GM23338 (cell line): ENCODE measurements around the gene PTPRE. TPM values are rescaled to one million over a fixed set of nuclear protein-coding genes. Genes with fewer than 3 reads are reported as not detected.

Source experiments
- CREB1 ChIP-seq: fragments of 250-450 bp; sonication (Bioruptor Pico); IDR thresholded peaks from 2 replicates; pipeline ENCODE4 v1.5.0; 2020; ENCODE audit warnings: low read depth, mild to moderate bottlenecking, moderate library complexity
- EZH2 ChIP-seq: fragments of 200-600 bp; sonication (generic); IDR thresholded peaks from one replicate; pipeline ENCODE4 v1.8.0; 2017; ENCODE audit warnings: antibody characterized with exemption, mild to moderate bottlenecking, low read depth; ENCODE audit not compliant: unreplicated experiment
- NANOG ChIP-seq: IDR thresholded peaks from 2 replicates; pipeline ENCODE4 v1.6.1; 2016; ENCODE audit warnings: antibody characterized with exemption, borderline replicate concordance
- POLR2AphosphoS5 ChIP-seq: IDR thresholded peaks from 2 replicates; pipeline ENCODE4 v1.6.1; 2016; ENCODE audit warnings: antibody characterized with exemption, low read depth
- ZNF114 ChIP-seq: fragments of 250-450 bp; sonication (Bioruptor Pico); IDR thresholded peaks from 2 replicates; pipeline ENCODE4 v1.5.0; 2020; ENCODE audit warnings: mild to moderate bottlenecking, moderate library complexity
- polyA plus RNA-seq: library from polyadenylated mRNA; unstranded; fragments of >200 nt; fragmentation: Nextera tagmentation; extraction: Ambion mirVana; gene quantifications from 2 replicates; pipeline ENCODE4 v1.2.1, GENCODE V29; 2016
- total RNA-seq: library from RNA; depleted of rRNA; stranded (reverse); fragments of >200 nt; shearing (Covaris generic); gene quantifications from 2 replicates; pipeline ENCODE4 v1.2.3, GENCODE V29; 2014
- TF ChIP-seq, protein P1 (sequence below): fragments of 250-450 bp; sonication (Bioruptor Pico); IDR thresholded peaks from 2 replicates; pipeline ENCODE4 v1.5.0; 2020; ENCODE audit warnings: mild to moderate bottlenecking, moderate library complexity
- TF ChIP-seq, protein P2 (sequence below), 2 experiments: fragments of 200-600 bp in 1 of 2; sonication (generic) in 1 of 2; conservative IDR thresholded peaks; 2 replicates each; pipeline versions ENCODE4 v1.5.1 to v1.6.1; 2016 to 2017; ENCODE audit warnings: antibody characterized with exemption in 2 of 2, low read depth in 2 of 2, mild to moderate bottlenecking in 2 of 2, moderate library complexity in 1 of 2
- TF ChIP-seq, protein P3 (sequence below): IDR thresholded peaks from one replicate; pipeline ENCODE4 v1.6.1; 2018; ENCODE audit warnings: antibody characterized with exemption; ENCODE audit not compliant: unreplicated experiment

Gene PTPRE
- total and polyA plus RNA-seq, 2 experiments from 2014 or later = 0.34 to 0.42 TPM

DNA sequence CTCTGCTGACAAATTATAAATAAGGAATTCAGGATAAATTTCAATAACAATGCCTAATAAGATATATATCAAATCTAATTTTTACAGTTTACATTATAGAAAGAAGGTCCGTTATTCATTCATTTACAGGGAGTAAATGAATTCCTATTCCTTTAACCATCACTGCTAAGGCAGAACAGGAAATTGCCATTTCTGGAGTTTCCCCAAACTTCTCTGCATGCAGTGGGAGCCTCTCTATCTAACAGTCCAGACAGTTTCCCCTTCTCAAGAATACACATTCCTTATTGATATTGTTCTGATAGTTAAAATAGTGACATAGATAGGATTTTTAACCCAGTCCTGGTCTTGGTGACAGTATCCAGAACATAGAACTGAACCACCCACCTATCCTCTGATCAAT is 195.0 kb downstream of the PTPRE start (continued):
- TF ChIP-seq, protein P1, sequence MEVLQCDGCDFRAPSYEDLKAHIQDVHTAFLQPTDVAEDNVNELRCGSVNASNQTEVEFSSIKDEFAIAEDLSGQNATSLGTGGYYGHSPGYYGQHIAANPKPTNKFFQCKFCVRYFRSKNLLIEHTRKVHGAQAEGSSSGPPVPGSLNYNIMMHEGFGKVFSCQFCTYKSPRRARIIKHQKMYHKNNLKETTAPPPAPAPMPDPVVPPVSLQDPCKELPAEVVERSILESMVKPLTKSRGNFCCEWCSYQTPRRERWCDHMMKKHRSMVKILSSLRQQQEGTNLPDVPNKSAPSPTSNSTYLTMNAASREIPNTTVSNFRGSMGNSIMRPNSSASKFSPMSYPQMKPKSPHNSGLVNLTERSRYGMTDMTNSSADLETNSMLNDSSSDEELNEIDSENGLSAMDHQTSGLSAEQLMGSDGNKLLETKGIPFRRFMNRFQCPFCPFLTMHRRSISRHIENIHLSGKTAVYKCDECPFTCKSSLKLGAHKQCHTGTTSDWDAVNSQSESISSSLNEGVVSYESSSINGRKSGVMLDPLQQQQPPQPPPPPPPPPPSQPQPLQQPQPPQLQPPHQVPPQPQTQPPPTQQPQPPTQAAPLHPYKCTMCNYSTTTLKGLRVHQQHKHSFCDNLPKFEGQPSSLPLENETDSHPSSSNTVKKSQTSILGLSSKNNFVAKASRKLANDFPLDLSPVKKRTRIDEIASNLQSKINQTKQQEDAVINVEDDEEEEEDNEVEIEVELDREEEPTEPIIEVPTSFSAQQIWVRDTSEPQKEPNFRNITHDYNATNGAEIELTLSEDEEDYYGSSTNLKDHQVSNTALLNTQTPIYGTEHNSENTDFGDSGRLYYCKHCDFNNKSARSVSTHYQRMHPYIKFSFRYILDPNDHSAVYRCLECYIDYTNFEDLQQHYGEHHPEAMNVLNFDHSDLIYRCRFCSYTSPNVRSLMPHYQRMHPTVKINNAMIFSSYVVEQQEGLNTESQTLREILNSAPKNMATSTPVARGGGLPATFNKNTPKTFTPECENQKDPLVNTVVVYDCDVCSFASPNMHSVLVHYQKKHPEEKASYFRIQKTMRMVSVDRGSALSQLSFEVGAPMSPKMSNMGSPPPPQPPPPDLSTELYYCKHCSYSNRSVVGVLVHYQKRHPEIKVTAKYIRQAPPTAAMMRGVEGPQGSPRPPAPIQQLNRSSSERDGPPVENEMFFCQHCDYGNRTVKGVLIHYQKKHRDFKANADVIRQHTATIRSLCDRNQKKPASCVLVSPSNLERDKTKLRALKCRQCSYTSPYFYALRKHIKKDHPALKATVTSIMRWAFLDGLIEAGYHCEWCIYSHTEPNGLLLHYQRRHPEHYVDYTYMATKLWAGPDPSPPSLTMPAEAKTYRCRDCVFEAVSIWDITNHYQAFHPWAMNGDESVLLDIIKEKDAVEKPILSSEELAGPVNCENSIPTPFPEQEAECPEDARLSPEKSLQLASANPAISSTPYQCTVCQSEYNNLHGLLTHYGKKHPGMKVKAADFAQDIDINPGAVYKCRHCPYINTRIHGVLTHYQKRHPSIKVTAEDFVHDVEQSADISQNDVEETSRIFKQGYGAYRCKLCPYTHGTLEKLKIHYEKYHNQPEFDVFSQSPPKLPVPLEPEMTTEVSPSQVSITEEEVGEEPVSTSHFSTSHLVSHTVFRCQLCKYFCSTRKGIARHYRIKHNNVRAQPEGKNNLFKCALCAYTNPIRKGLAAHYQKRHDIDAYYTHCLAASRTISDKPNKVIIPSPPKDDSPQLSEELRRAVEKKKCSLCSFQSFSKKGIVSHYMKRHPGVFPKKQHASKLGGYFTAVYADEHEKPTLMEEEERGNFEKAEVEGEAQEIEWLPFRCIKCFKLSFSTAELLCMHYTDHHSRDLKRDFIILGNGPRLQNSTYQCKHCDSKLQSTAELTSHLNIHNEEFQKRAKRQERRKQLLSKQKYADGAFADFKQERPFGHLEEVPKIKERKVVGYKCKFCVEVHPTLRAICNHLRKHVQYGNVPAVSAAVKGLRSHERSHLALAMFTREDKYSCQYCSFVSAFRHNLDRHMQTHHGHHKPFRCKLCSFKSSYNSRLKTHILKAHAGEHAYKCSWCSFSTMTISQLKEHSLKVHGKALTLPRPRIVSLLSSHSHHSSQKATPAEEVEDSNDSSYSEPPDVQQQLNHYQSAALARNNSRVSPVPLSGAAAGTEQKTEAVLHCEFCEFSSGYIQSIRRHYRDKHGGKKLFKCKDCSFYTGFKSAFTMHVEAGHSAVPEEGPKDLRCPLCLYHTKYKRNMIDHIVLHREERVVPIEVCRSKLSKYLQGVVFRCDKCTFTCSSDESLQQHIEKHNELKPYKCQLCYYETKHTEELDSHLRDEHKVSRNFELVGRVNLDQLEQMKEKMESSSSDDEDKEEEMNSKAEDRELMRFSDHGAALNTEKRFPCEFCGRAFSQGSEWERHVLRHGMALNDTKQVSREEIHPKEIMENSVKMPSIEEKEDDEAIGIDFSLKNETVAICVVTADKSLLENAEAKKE (CRISPR knock-in tag) = no peak
- TF ChIP-seq ZNF114 (CRISPR knock-in tag) (no peak), NANOG (no peak), CREB1 (no peak), EZH2 (no peak), POLR2AphosphoS5 (no peak)
- TF ChIP-seq, protein P2, sequence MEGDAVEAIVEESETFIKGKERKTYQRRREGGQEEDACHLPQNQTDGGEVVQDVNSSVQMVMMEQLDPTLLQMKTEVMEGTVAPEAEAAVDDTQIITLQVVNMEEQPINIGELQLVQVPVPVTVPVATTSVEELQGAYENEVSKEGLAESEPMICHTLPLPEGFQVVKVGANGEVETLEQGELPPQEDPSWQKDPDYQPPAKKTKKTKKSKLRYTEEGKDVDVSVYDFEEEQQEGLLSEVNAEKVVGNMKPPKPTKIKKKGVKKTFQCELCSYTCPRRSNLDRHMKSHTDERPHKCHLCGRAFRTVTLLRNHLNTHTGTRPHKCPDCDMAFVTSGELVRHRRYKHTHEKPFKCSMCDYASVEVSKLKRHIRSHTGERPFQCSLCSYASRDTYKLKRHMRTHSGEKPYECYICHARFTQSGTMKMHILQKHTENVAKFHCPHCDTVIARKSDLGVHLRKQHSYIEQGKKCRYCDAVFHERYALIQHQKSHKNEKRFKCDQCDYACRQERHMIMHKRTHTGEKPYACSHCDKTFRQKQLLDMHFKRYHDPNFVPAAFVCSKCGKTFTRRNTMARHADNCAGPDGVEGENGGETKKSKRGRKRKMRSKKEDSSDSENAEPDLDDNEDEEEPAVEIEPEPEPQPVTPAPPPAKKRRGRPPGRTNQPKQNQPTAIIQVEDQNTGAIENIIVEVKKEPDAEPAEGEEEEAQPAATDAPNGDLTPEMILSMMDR (conservative IDR thresholded peaks at IDR 0.05; ENCODE audit: low read depth in 2 of 2) = no peak
- TF ChIP-seq, protein P3, sequence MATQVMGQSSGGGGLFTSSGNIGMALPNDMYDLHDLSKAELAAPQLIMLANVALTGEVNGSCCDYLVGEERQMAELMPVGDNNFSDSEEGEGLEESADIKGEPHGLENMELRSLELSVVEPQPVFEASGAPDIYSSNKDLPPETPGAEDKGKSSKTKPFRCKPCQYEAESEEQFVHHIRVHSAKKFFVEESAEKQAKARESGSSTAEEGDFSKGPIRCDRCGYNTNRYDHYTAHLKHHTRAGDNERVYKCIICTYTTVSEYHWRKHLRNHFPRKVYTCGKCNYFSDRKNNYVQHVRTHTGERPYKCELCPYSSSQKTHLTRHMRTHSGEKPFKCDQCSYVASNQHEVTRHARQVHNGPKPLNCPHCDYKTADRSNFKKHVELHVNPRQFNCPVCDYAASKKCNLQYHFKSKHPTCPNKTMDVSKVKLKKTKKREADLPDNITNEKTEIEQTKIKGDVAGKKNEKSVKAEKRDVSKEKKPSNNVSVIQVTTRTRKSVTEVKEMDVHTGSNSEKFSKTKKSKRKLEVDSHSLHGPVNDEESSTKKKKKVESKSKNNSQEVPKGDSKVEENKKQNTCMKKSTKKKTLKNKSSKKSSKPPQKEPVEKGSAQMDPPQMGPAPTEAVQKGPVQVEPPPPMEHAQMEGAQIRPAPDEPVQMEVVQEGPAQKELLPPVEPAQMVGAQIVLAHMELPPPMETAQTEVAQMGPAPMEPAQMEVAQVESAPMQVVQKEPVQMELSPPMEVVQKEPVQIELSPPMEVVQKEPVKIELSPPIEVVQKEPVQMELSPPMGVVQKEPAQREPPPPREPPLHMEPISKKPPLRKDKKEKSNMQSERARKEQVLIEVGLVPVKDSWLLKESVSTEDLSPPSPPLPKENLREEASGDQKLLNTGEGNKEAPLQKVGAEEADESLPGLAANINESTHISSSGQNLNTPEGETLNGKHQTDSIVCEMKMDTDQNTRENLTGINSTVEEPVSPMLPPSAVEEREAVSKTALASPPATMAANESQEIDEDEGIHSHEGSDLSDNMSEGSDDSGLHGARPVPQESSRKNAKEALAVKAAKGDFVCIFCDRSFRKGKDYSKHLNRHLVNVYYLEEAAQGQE = no peak
